ENCODE results near the gene CHD3. TPM values are rescaled to one million over a fixed set of nuclear protein-coding genes. Genes with fewer than 3 reads are reported as not detected.

CHD3 gene
- total and polyA plus RNA-seq, 2 experiments from 2014 or later: 2.9 to 9.7 TPM

GRCh38 chr17:7852262-7852670 is 36.3 kb upstream of the CHD3 start:
- Mint-ChIP-seq H3K4me3 (peak overlapping the region; percentile 82), H3K9me3 (no peaks in the 10 kb centered on the region; the same call in 2 of the 3 replicates), H3K4me1 (peaks cover 27% of the 10 kb centered on the region), H3K27me3 (ENCODE audit: insufficient read depth, low read depth, poor library complexity) (peaks cover 28% of the 10 kb centered on the region), H3K36me3 (ENCODE audit: low read depth) (no peaks in the 10 kb centered on the region; the same call in 2 of the 3 replicates), H3K27ac (no peak overlapping the region)
- no peak for ATAC-seq
- Histone ChIP-seq H3F3A (replicated peaks; ENCODE audit: low read depth) (peaks cover 19% of the 10 kb centered on the region; the same call in 1 of the 2 replicates), H3K4me3 (peak overlapping the region; percentile 80; the same call in 1 of the 2 replicates), H3K27ac (ENCODE audit: low read depth) (no peak overlapping the region), H4K20me1 (replicated peaks; ENCODE audit: insufficient read depth) (no peaks in the 10 kb centered on the region; the same call in 1 of the 2 replicates), H3K27me3 (ENCODE audit: insufficient read depth) (peaks cover 85% of the 10 kb centered on the region), H3K4me2 (peak overlapping the region; percentile 89; the same call in 1 of the 2 replicates), H3K36me3 (ENCODE audit: insufficient read depth) (no peaks in the 10 kb centered on the region; the same call in 1 of the 2 replicates), H2AFZ (0 out of 2 replicates have a peak overlapping the region, but pooled peaks have one; percentile 52), H3K9me2 (ENCODE audit: insufficient read depth) (no peaks in the 10 kb centered on the region), H3K4me1 (ENCODE audit: insufficient read depth) (peaks cover 38% of the 10 kb centered on the region), H3K79me2 (replicated peaks; ENCODE audit: insufficient read depth) (no peaks in the 10 kb centered on the region)
- DNase-seq (ENCODE audit: low spot score): no peak
- TF ChIP-seq NANOG (IDR thresholded peaks at IDR 0.05; ENCODE audit: borderline replicate concordance): no peak
- TF ChIP-seq ZNF331 (CRISPR knock-in tag; IDR thresholded peaks at IDR 0.05; ENCODE audit: low read depth): no peak
- TF ChIP-seq REST (IDR thresholded peaks at IDR 0.05; ENCODE audit: unreplicated experiment): no peak
- no peak for TF ChIP-seq ZNF462 (CRISPR knock-in tag; IDR thresholded peaks at IDR 0.05)
- no peak for TF ChIP-seq CTCF (conservative IDR thresholded peaks at IDR 0.05; ENCODE audit: low read depth in 2 of 2)

Measured in GM23338 (cell line).